Globus pallidus (tissue), 1 donor: Measurements from ENCODE around the gene EHMT1.
"Not testable (repeated sequence)": the region's sequence is repeated elsewhere in the genome, so short reads cannot be mapped to it uniquely, and the experiment has no call there.

Experiments
- DNase-seq: peaks from one replicate; pipeline ENCODE4 v3.0.0-alpha.2; 2015; ENCODE audit warnings: low spot score

EHMT1 gene

DNA sequence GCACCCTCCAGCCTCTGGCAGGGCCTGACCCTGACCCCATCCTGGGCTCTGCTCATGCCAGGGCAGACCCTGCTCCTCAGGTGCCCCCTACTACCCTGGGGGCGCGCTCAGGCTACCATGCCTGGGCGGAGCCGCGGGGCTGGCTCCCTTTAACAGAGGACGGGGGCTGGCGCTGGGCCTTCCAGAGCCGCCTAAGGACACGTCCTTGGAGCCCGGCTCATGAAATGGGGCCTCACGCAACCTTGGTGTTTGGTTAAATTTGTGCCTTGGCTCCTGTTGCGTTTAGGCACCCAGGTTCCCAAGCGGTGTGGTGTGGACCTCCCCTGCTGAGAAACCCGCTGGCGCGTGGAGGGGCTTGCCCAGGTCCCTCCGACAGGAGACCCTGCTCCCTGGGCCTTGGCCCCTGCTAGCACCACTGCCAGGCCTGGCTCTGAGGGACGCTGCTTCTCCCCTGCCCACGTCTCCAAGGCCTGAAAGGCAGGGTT lies 3.4 kb upstream of the EHMT1 start:
- DNase-seq = no peak

GRCh38 chr9:137619240-137620047 lies 639 bp downstream of the EHMT1 start:
- no peak for DNase-seq

- DNase-seq = no peak
These were observed 1.2 kb downstream of the EHMT1 start for GRCh38 chr9:137620048-137620405.

DNA sequence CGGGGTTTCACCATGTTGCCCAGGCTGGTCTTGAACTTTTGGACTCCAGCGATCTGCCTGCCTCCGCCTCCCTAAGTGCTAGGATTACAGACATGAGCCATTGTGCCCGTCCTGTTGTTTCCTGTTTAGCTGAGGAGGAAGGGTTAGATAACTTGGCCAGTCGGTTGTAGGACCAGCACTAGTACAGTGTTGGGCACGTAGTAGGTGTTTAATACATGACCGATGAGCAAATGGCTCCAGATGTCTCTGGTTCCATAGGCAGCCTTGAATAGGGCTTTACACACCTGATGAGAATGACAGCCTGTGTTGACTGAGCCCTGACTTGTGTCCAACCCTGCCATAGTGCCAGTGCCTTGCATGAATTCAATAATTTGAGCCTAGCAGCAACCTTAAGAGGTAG lies 1.8 kb downstream of the EHMT1 start:
- DNase-seq = no peak

- no peak for DNase-seq
These were observed 2.4 kb downstream of the EHMT1 start for GRCh38 chr9:137621131-137621757.

DNA sequence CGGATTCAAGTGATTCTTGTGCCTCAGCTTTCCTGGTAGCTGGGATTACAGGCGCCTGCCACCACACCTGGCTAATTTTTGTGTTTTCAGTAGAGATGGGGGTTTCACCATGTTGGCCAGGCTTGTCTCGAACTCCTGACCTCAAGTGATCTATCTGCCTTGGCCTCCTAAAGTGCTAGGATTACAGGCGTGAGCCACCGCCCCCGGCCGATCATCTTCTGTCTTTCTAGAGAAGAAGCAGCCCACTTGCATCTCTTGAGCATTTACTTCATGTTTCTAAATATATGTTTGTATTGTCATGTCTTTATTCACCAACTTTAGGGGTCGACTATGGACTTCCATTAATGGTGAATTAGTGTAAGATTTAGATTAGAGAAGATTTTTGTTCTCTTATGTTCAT lies 3.4 kb downstream of the EHMT1 start:
- not testable (repeated sequence) for DNase-seq

DNA sequence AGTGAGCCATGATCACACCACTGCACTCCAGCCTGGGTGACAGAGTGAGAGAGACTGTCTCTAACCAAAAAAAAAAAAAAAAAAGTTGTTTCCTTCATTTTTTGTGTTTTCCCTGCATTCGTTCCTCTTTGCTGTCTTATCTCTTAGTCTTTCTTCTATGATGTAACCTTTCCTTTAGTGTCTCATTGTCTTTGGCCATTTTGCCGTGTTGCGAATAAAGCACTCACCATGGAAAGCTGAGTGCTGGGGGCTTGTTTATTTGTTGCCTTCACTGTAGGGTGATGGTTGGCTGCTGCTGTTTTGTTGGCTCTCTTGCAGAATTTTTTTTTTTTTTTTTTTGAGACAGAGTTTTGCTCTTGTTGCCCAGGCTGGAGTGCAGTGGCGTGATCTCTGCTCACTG lies 7.7 kb downstream of the EHMT1 start:
- DNase-seq = no peak

GRCh38 chr9:137627406-137627805 lies 8.6 kb downstream of the EHMT1 start:
- DNase-seq = not testable (repeated sequence)

- DNase-seq = no peak
These were observed 11.3 kb downstream of the EHMT1 start for GRCh38 chr9:137630126-137630525.

DNA sequence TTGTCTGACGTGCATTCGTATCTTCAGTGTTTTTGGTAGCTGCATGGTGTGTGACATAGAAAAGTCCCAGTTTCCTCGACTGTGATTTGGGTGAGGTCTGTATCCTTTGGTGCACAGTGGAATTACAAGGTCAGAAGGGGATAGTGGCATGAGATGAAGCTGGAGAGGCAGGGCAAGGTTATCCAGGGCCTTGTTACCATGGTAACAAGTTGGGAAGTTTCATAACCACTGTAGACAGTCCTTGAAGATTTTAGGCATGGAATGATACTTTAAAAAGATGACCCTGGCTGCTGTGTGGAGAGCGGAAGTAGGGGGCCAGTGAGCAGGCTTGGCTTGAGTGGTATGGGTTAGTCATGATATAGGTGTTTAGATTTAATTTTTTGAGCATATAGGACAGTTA lies 11.9 kb downstream of the EHMT1 start:
- DNase-seq = no peak

DNA sequence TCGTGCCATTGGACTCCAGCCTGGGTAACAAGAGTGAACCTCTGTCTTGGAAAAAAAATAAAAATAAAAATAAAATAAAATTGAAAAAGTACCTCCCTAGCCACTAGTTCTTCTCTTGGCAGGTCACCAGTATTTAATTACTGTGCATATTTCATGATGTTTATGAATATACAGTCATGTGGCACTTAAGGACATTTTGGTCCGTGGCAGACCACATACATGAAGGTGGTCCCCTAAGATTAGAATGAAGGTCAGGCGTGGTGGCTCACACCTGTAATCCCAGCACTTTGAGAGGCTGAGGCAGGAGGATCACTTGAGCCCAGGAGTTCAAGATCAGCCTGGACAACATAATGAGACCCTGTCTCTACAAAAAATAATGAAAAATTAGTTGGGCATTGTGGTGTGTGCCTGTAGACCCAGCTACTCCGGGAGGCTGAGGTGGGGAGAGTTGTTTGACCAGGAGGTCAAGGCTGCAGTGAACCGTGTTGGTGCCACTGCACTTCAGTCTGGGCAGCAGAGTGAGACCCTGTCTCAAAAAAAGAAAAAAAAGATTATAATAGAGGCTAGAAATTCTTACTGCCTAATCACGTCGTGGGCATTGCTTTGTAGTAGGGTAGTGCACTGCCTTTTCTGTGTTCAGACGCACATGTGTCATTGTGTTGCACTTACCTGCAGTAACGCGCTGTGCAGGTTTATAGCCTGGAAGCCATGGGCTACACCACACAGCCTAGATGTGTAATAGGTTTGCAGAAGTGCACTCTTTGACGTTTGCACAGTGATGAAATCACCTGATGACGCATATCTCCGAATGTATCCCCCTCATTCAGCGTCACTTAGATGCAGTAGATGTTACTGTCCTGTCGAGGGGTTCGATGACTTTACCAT lies 12.8 kb downstream of the EHMT1 start:
- DNase-seq = no peak

DNA sequence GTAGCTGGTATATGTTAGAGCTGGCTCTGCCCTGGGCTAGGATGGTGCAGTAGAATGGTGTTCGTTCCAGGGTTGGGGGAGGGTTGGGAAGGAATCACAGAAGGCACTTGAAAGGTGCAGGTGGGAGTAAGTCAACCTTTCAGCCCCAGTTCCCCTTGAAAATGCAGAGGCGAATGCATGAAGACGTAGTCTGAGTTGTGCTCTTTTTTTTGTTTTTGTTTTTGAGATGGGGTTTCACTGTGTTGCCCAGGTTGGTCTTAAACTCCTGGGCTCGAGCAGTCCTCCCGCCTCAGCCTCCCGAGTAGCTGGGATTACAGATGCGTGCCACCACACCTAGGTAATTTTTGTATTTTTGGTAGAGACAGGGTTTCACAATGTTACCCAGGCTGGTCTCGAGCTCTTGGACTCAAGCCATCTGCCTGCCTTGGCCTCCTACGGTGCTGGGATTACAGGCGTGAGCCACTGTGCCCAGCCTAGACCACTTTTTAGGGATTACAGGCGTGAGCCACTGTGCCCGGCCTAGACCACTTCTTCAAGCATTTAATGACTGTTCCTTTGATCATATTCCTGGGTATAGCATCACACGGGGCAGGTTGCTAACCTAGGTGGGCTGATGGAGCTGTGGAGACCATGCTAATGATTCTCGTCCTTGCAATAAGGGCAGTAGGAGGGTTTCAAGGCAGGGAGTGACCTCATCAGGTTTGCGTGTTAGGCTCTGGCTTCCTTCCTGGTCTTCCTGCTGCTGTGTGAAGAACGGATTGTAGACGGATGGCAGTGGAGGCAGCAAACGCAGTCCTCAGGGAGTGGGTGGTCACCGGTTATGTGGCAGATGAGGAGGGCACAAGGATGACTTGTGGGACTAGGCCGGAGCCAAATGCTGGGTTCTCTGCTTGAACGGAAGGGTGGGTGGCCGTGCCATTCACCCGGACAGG lies 13.7 kb downstream of the EHMT1 start:
- no peak for DNase-seq

DNA sequence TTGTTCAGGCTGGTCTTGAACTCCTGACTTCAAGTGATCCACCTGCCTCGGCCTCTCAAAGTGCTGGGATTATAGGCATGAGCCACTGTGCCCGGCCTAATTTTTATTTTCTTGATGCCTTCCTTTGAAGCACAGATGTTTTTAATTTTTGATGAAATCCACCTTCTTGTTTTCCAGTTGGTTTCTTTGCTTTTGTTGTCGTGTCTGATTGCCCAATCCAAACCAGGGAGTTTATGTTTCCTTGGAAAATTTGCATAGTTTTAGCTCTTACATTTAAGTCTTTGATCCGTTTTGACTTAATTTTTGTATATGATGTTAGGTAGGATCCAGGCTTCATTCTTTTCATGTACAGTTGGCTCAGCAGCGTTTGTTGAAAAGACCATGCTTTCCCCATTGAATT lies 15.2 kb downstream of the EHMT1 start:
- DNase-seq = no peak

- no peak for DNase-seq
These were observed 19.9 kb downstream of the EHMT1 start for GRCh38 chr9:137638680-137639079.

- no peak for DNase-seq
These were observed 20.7 kb downstream of the EHMT1 start for GRCh38 chr9:137639303-137640051.

DNA sequence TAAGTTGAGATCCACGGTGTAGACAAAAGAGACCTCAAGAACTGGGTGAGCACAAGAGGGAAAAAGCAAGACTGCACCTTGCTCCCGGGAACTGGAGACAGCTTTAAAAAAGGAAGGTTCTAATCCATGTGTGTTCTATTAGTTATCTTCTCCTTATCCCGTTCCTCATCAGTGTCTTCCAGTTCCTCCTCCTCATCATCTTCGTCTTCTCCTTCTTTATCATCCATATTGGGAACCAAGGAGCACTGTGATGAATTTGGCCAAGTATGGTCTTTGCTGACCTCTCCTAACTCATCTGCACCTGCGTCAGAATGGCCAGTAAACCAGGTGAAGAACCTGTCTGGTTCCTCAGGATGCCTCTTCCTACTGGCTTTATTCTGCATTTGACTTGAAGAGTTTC lies 22.1 kb downstream of the EHMT1 start:
- no peak for DNase-seq

GRCh38 chr9:137642118-137642601 lies 23.4 kb downstream of the EHMT1 start:
- no peak for DNase-seq

- DNase-seq = no peak
These were observed 24.1 kb downstream of the EHMT1 start for GRCh38 chr9:137642892-137643291.

- no peak for DNase-seq
These were observed 25.1 kb downstream of the EHMT1 start for GRCh38 chr9:137643921-137644320.

GRCh38 chr9:137645211-137645610 lies 26.4 kb downstream of the EHMT1 start:
- DNase-seq = no peak

DNA sequence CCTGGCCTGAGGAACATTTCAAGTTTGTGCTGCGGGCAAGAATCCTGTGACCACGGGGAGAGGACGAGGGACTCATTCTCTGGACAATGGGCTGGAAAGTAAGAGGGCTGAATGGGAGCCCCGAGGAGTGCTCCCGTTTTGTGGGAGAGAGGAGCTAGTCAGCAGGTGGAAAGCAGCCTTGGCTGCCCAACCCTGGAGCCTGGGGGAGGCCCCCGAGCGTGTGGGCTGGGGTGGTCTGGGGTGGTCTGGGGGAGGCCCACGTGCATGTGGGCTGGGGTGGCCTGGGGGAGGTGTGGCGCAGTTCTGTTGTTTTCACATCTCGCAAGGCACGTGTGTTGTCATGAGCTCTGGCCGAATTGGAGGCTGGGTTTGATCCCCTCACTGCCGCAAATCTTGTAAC lies 27.5 kb downstream of the EHMT1 start:
- DNase-seq = no peak
